ENCODE data around the gene FGFR2. TPM values are rescaled to one million over a fixed set of nuclear protein-coding genes. Genes with fewer than 3 reads are reported as not detected.

Gene FGFR2
- total and polyA plus RNA-seq, 2 of the 4 experiments (the other 2 are of a cell fraction) = not detected

DNA sequence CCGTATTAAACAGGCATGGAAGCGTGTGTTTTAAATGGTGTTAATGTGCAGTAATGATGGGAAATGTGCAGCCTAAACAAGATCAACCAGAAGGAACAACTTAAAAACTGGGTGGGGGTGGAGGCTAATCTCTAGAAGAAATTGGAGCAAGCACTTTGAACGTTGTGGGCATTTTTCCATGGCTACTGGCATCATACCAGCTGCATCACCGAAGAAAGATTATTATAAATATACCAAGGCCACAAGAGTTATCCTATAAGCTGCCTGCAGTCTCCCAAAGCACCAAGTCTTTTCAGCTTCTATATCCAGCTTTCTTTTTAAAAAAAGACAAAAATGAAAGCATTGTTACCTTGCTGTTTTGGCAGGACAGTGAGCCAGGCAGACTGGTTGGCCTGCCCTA is 79.9 kb downstream of the FGFR2 start:
- no peak overlapping the region for H3K4me3 ChIP-seq (ENCODE audit: insufficient read depth, low read depth, low read length)
- H3K27me3 ChIP-seq (ENCODE audit: control insufficient read depth, insufficient read depth, low read length) = no peaks in the 10 kb centered on the region
- H2AK5ac ChIP-seq (ENCODE audit: low read depth, low read length) = no peak overlapping the region
- CTCF ChIA-PET = no interaction called here
- 40% methylated on average over 1 of the region's 4 CpGs; no CpG with 5 or more reads in 1 of the 2 experiments for WGBS, 2 experiments (ENCODE audit: extremely low coverage in 2 of 2, insufficient read length in 1 of 2)
- H3K27ac ChIP-seq (ENCODE audit: insufficient read depth, low read length) = no peak overlapping the region
- H3K4me2 ChIP-seq (ENCODE audit: low read depth, low read length) = no peak overlapping the region
- no peak overlapping the region for H2AK9ac ChIP-seq (replicated peaks; ENCODE audit: low read depth, low read length, poor library complexity)
- no peak overlapping the region for H3K9ac ChIP-seq (ENCODE audit: low read depth, low read length)
- TF ChIP-seq FOS (IDR thresholded peaks at IDR 0.05; ENCODE audit: low read depth, low read length) (no peak), CEBPB (IDR thresholded peaks at IDR 0.05; ENCODE audit: low read depth, low read length) (no peak), POLR2A (IDR thresholded peaks at IDR 0.05; ENCODE audit: low read depth, low read length) (no peak), RFX5 (IDR thresholded peaks at IDR 0.05; ENCODE audit: low read depth, low read length) (no peak), RAD21 (IDR thresholded peaks at IDR 0.05; ENCODE audit: low read length) (no peak), MAZ (IDR thresholded peaks at IDR 0.05; ENCODE audit: borderline replicate concordance, low read depth, low read length) (no peak)
- no peaks in the 10 kb centered on the region for H4K20me1 ChIP-seq (ENCODE audit: insufficient read depth, low read length)
- H4K91ac ChIP-seq (ENCODE audit: insufficient read depth, low read depth, low read length) = no peak overlapping the region
- H3K9me1 ChIP-seq (ENCODE audit: insufficient read depth, low read length) = no peaks in the 10 kb centered on the region
- no peak overlapping the region for H3K23ac ChIP-seq (ENCODE audit: low read depth, low read length)
- no peaks in the 10 kb centered on the region for H3K36me3 ChIP-seq (ENCODE audit: control insufficient read depth, insufficient read depth, low read length)
- peaks cover 31% of the 10 kb centered on the region for H3K9me3 ChIP-seq (ENCODE audit: control insufficient read depth, insufficient read depth, low read length)
- no peak overlapping the region for H3K14ac ChIP-seq (replicated peaks; ENCODE audit: low read depth, low read length)
- H3K4me1 ChIP-seq (ENCODE audit: control insufficient read depth, insufficient read depth, low read length) = no peaks in the 10 kb centered on the region
- no TSS peak for BruUV-seq (replicated peaks)
- POLR2A ChIA-PET (ENCODE audit: unreplicated experiment) = no interaction called here
- H2BK15ac ChIP-seq (ENCODE audit: low read depth, low read length) = no peak overlapping the region
- H2AFZ ChIP-seq (replicated peaks; ENCODE audit: low read length, poor library complexity) = no peak overlapping the region
- H3K4ac ChIP-seq (ENCODE audit: low read depth, low read length) = no peak overlapping the region
- in situ Hi-C loops (cut with MboI; ENCODE audit: low sequenced_read_pairs) (no loop called here), intact Hi-C loops (cut with micrococcal nuclease) (no loop called here), dilution Hi-C loops (cut with HindIII; ENCODE audit: low sequenced_read_pairs, unreplicated experiment) (no loop called here)
- no peak overlapping the region for H4K8ac ChIP-seq (ENCODE audit: low read depth in 2 of 2, low read length in 2 of 2)
- DNase-seq (no peak), ATAC-seq (ENCODE audit: low read depth) (no peak)
- H3K79me1 ChIP-seq (ENCODE audit: low read depth in 1 of 2, low read length in 2 of 2) = no peaks in the 10 kb centered on the region
- H2BK120ac ChIP-seq (ENCODE audit: low read depth, low read length) = no peak overlapping the region
- H3K56ac ChIP-seq (ENCODE audit: extremely low read depth, insufficient read depth, low read length) = no peak overlapping the region
- H3K18ac ChIP-seq (ENCODE audit: low read depth, low read length) = no peak overlapping the region
- H4K5ac ChIP-seq (ENCODE audit: low read depth, low read length) = no peak overlapping the region
- H2BK20ac ChIP-seq (ENCODE audit: low read depth, low read length) = no peak overlapping the region
- no peak overlapping the region for H2BK5ac ChIP-seq (ENCODE audit: low read depth, low read length, poor library complexity, severe bottlenecking)

Measured in IMR-90 (cell line).